ENCODE results near the gene RXRB.

RXRB gene

GRCh38 chr6:33164665-33165373, 35.6 kb downstream of the RXRB start:
- no peak overlapping the region for H3K4me3 ChIP-seq (ENCODE audit: control insufficient read depth, low read depth, low read length)
- no peak for TF ChIP-seq CTCF (conservative IDR thresholded peaks at IDR 0.05; ENCODE audit: control insufficient read depth, insufficient read depth, low read depth, low read length)
- DNase-seq (ENCODE audit: low read depth) = no peak

- no peak for DNase-seq (ENCODE audit: low read depth)
- no peak overlapping the region for H3K4me3 ChIP-seq (ENCODE audit: control insufficient read depth, low read depth, low read length)
- no peak for TF ChIP-seq CTCF (conservative IDR thresholded peaks at IDR 0.05; ENCODE audit: control insufficient read depth, insufficient read depth, low read depth, low read length)
Observed at GRCh38 chr6:33164176-33164575, 36.3 kb downstream of the RXRB start.

GRCh38 chr6:33163540-33163939, 36.9 kb downstream of the RXRB start:
- DNase-seq (ENCODE audit: low read depth) = no peak
- H3K4me3 ChIP-seq (ENCODE audit: control insufficient read depth, low read depth, low read length) = no peak overlapping the region
- no peak for TF ChIP-seq CTCF (conservative IDR thresholded peaks at IDR 0.05; ENCODE audit: control insufficient read depth, insufficient read depth, low read depth, low read length)

- peak; percentile 76 for TF ChIP-seq CTCF (conservative IDR thresholded peaks at IDR 0.05; ENCODE audit: control insufficient read depth, insufficient read depth, low read depth, low read length)
- peak; percentile 42 for DNase-seq (ENCODE audit: low read depth)
- H3K4me3 ChIP-seq (ENCODE audit: control insufficient read depth, low read depth, low read length) = peak overlapping the region; percentile 47
Observed at GRCh38 chr6:33161354-33162331, 38.8 kb downstream of the RXRB start.

GRCh38 chr6:33160728-33161344, 39.6 kb downstream of the RXRB start:
- TF ChIP-seq CTCF (conservative IDR thresholded peaks at IDR 0.05; ENCODE audit: control insufficient read depth, insufficient read depth, low read depth, low read length) = no peak
- peak; percentile 85 for DNase-seq (ENCODE audit: low read depth)
- H3K4me3 ChIP-seq (ENCODE audit: control insufficient read depth, low read depth, low read length) = no peak overlapping the region

- TF ChIP-seq CTCF (conservative IDR thresholded peaks at IDR 0.05; ENCODE audit: control insufficient read depth, insufficient read depth, low read depth, low read length) = no peak
- DNase-seq (ENCODE audit: low read depth) = no peak
- no peak overlapping the region for H3K4me3 ChIP-seq (ENCODE audit: control insufficient read depth, low read depth, low read length)
Observed at GRCh38 chr6:33160096-33160495, 40.4 kb downstream of the RXRB start.
